Stimulated activated CD4-positive, alpha-beta T cell treated with anti-CD3 and anti-CD28 coated beads, Interleukin-4, amount 100 ng/mL, for 24 hours (primary cell): ENCODE measurements around the gene MACROD2.

Source experiments
- DNase-seq: peaks from one replicate; pipeline ENCODE4 v3.0.0-alpha.2; 2020

The MACROD2 gene

DNA sequence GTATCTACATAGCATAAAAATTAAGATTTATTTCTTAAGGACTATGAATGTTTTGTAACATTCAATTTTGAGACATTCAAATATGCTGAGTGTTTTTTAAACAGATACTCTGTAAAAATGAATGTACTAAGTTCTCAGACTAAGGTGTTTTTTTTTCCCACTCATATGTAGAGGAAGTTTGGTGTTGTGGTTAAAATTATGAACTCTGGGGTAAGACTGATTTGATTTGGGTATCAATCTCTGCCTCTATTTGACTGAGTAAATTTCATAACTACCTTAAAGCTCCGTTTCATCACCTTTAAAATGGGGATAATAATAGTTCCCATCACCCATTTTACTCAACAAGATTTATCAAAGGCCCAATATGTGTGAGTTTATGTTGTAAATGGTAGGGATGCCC is 728.7 kb downstream of the MACROD2 start:
- no peak for DNase-seq

DNA sequence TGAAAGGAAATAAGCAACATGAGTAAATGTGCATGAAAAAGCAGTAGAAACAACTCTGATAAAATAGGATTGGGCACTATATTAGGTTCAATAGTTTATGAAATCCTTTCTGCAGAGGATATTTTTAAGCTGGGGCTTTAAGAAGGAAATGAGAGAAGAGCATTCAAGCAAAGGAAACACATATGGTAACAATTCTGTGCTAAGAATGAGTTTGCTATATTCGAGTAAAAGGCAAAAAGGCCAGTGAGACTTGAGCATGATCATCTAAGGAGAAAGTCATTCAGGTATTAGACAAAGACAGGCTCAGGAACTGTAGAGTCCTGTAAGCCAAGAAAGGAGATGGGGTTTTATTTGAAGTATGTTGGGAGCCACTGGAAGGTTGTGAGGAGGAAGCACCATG is 729.2 kb downstream of the MACROD2 start:
- DNase-seq = no peak

DNA sequence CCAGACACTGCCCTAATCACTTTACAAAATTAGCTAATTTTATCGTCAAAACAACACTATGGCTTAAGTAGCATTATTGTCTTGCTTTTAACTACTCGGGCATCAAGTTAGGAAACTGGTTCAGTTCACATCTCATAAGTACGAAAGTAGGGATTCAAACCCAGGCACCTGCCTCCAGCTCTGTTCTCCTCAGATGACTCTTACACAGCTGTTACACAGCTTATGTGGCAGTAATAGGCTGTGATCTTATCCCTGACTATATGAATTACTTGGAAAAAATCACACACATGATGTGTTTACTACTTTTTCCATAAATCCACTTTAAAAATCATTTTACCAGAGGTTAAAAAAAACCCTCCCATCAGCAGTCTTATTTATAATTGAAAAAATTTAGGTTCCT is 731.3 kb downstream of the MACROD2 start:
- no peak for DNase-seq

DNA sequence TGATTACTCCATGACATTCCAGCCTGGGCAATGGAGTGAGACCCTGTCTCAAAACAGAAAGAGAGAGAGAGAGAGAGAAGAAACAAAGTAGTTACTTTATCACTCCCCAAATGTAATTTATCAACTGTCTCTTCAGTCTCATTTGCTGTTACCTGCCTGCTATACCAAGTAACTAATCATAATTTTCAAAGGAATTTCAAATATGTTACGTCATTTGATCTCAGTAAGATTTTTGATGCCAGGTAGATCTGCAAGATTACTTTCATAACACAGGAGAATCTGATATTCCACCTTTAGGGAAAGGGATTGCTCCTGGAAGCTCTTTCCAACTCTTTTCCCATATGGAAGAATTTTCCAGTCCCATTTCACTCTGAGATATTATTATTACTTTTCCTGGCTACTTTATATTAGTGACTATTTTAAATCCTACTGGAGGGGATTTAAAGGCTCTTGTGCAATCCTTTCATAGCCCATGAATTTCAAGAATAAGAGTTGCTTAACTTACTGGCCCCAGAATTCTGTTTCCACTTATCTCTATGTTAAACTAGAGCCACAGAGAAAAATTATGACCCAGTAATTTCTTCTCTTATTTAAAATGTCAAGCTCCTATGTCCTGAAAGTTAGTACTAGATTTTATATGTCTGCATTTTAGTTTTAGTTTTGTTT is 732.3 kb downstream of the MACROD2 start:
- DNase-seq = no peak

DNA sequence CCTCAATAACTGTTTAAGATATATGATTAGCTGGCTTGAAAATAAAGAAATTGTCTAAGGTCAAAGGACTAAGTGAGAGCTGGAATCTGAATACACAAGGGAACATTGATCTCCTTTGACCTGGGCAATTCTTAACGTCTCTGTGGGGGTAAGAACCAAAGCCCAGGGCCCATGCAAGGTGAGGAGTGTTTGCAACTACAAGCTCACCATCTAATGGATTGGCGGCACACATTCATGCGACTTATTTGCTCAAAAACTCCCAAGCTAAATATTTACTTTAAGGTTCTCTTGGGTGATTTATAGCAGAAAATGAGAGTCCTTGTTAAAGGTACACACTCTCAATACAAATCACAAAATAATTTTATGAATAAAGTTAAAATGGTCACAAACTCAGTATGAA is 734.1 kb downstream of the MACROD2 start:
- DNase-seq = no peak

DNA sequence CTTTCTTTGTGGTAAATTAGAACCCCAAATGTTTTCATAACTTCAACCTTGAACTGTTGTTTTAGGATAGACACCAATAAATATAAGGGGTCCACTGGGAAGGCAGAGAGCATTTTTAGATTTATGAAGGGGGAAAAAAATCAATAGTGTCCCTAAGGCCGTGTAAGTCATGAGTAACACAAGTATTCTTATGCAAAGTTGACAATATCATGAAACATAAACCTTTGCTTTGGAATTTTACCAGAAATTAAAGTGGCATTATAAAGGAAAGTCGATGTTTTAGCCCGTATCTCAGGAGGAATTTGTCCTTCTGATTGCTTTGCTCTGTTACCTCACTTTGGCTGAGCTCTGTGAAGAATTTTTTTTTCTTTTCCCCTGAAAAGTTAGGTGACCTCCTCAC is 737.0 kb downstream of the MACROD2 start:
- no peak for DNase-seq

DNA sequence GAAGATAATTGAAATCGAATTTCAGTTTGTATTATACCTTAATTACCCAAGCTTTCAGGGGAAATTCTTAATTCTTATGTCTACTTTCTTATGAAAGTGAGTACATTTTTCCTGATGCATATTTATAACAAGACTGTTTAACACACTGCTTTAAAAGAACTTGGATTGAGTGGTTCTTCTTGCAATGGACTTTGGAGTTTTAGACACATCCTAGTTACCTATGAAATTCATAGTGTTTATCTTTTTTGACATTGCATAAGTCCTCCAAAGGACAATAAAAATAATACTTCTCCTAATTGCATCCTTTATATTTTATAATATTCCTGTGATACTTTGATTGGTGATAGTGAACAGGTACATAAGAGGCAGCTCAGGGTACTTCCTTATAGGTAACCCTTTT is 737.7 kb downstream of the MACROD2 start:
- no peak for DNase-seq

DNA sequence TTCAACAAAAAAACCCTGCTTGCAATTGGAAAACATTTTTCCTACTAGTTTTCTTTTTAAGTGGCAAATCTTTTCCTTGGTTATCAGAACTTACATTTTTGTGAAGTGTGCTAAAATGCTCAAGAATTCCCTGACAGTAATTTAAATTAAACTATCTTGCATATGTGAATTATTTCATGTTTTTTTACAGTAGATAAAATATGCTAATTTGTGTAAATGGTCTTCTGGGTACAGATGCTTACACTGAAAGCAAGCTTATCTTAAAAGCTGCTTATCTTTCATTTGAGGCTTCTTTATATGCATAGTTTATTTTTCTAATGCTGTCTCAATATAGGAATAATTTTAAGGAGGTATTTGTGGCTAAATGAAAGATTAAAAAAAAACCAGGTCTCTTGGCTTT is 745.1 kb downstream of the MACROD2 start:
- no peak for DNase-seq

DNA sequence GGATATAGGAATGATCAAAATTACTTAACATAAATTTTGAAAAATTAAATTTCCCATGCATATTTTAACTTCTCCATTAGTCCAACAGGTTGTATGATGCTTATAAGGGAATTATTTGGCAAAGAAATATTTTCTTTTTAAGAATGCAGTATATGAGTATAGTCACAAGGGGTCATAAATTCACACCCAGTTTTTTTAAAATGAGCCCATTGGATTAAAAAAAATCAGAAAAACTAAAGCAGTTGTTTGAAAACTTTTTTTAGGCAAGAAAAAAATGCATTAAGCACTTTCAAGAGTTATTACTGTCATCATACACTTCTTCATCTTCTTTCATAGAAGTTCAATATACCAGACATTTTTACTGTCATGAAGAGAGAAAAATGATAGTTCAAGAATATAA is 746.3 kb downstream of the MACROD2 start:
- no peak for DNase-seq

DNA sequence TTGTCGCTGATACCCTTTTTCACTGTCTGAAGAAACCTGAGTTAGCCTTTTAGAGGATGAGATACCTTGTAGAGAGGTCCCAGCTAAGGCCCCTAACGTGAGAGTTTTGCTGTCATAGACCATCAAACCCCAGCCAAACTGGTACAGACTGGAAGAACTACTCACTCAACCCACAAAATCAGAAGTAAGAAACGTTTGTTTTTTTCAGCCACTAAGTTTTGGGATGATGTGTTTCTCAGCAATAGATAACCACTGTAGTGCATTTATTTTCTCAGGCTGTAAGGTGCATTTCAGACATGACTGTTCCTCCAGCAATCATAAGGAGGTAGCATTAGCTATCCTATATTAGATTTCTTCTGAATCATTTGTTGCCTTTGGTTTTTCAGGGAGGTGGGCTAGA is 749.4 kb downstream of the MACROD2 start:
- DNase-seq = no peak

DNA sequence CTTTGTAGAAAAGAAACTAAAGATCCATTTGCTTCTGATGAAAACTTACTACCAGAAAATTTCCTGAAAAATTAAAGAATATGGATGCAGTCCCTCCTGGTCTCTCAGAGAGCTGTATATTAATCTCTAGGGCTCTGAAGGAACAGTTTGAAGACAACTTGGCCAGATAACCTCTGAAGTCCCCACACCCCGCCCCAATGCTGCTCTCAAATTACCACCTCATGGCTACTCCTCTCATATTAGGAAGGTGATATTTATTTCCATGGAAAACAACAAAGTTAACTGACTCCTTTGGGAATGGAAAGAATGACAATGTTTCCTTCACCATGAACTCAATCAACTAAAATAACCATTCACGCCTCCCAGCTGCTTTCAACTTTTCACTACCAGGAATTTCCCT is 750.5 kb downstream of the MACROD2 start:
- DNase-seq = no peak

DNA sequence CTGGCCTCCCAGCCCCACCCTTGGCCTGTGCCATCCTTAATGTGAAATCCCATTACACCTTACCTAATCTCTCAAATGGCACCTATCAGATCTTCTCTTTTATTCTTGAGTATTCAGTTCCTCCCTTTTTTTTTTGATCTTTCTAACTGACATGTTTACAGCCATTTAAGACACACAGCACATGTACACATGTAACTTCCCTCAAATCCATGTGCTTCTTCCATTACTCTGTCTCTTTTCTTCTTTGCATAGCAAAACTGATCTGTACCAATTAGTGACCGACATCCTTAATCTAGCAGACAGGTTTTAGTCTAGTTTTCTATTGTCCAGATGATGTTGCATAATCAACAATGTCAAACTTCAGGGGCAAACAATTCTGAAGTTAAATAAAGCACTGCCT is 755.9 kb downstream of the MACROD2 start:
- no peak for DNase-seq

DNA sequence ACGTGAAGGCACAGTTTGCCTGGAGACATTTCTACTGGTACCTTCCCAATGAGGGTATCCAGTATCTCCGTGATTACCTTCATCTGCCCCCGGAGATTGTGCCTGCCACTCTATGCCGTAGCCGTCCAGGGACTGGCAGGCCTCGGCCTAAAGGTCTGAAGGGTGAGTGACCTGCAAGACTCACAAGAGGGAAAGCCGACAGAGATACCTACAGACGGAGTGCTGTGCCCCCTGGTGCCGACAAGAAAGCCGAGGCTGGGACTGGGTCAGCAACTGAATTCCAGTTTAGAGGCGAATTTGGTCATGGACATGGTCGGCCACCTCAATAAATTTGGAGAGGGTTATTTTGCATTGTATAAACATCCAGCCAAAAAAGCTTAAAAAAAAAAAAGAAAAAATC is 762.4 kb downstream of the MACROD2 start:
- DNase-seq = no peak

DNA sequence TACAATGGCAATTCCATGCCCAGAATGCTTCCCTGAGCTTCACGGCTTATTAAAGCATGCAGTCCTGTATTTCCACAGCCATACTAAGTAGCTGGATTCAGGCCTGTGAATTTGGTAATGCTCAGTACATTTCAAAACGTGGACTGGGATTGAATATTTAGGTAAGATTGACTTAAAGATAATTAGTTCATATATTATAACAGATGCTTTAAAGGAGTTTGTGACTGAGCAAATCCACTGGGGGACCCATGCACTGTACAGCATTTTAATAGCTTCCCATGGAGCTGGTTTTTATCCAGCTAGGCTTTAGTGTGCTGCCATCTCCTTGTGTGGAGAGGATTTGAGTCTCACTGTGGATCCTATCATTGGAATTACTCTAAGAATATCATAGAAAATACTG is 763.0 kb downstream of the MACROD2 start:
- no peak for DNase-seq

DNA sequence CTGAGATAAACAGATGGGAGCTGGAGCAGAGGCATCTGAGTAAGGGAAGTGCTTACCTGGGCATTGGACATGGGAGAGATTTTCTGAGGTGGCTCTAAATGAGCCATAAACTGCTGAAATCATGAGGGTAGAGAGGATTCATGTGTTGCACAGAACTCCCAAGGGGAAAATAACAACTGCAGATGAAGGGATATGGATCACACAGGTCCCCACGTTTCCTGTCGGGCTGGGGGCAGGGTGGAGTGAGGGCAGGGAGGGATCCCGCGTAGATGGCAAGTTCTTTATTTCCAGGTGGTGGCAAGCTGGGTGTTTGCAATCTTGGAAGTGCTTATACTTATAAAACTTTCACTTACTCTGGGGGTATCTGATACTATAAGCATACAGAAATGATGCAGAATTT is 764.7 kb downstream of the MACROD2 start:
- no peak for DNase-seq

DNA sequence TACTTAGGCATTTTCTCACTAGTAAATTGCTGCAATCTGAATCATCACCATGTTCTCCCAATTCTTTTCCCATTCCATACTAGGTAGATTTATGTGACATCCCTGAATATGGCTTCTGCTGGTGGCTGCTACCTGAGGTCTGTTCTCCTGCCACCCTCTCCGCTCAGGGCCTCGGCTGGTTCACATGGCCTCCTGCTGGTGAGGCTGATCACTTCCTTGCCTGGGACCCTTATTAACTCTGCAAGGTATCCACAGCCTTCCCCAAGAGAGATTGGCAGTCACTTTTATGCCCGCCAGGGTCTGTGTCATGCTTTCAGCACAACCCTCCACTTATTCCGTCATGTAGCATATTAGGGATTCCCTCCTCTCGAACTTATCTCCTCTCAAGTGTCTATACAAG is 766.6 kb downstream of the MACROD2 start:
- no peak for DNase-seq

DNA sequence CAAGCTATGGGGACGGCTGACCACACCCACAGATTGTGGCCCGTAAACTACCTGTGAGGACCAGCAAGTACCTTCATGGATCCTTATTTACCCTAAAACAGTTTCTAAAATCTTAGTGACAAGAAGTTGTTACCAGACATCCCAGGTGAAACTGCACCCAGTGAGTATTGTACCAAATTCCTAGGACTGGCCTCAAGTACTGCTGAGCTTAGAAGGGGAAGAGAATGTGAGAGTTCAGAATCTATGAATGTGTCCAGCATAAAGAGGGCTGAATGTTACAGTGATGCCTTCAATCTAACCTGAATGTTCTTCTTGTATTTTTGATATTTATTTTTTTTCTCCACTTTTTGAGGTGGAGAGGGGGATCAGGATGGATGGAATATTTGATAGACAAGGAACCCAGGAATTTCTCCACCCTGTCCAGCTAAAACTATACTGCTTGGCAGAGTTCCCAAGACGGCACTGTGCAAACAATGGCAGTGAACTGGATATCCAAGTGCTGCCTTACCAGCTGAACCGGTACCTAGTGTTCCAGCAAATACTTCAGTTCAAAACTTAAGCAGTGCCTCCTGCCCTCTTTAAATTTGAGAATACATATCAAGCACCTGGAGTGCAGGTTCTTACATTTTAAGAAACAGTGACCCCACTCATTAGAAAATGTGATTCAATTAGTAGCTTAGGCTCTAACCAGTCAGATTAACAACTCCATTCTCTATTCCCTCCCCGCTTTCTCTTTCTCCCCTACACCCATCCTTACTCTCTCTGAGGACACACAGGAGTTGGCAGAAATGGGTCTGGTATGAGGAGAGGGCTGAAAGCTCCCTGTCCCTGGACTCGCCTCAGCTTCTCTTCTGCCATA is 769.4 kb downstream of the MACROD2 start:
- DNase-seq = no peak

DNA sequence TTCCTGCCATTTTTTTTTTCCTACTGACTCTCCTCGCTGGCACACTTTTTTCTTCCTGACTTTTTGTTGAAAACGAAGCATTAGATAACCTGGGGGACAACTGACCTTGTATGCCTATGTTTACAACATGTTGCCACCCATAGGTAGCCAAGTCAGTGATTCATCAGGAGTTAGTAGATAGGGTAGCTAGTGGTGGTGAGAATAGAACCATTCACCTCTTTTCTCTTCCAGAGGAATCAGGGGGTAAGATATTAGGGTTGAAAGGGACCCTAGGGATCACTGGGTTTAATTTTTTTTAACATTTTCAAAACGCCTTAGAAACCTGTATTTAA is 770.0 kb downstream of the MACROD2 start:
- no peak for DNase-seq

DNA sequence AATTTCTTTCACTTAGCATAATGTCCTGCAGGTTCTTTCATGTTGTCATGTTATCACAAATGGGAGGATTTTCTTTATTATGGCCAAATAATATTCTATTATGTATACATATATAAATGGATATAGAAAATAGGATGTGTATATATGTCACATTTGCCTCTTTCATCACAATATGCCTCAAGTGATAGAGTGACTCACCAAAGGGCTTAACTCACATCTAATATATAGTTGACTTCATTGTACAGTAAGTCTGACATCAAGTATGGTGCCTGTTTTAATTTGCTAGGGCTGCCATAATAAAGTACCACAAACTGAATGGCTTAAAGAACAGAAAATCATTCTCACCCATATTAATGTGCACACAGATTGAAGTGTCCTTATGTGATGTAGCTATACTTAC is 778.2 kb downstream of the MACROD2 start:
- DNase-seq = no peak

DNA sequence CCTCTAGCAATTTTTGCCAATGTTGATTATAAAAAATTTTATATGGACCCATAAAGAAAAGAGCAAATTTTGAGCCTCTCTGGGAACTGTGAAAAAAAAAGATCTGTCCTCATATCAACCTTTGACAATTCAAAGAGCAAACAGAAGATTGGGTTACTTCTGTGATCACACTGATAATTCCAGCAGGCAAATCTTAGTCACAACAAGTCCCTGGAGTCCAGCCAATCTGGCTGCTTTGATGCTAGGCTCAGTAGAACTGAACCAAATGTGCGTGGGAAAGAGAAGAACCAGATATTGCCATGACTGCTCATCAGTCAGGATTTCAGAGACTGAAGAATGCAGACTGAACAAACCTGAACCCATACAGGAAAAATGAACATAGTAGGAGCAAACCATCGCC is 780.5 kb downstream of the MACROD2 start:
- DNase-seq = no peak

DNA sequence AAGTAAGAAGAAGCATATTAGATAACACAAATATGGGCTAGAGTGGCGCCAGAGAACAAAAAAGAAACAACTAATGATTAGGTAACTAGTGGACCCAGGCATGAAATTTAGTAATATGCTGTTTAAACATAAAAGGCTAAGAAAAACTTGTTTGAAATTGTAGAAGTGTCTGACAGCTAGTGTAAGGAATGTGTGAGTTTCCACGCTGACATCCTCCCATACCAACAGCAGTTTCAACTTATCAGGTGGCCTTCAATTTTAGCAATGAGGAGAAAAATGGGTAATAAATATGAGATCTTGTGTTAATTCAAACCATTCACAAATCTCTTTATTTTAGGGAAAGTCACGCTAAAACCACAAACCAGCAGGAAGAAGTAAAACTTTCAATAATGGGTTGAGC is 782.3 kb downstream of the MACROD2 start:
- DNase-seq = no peak

DNA sequence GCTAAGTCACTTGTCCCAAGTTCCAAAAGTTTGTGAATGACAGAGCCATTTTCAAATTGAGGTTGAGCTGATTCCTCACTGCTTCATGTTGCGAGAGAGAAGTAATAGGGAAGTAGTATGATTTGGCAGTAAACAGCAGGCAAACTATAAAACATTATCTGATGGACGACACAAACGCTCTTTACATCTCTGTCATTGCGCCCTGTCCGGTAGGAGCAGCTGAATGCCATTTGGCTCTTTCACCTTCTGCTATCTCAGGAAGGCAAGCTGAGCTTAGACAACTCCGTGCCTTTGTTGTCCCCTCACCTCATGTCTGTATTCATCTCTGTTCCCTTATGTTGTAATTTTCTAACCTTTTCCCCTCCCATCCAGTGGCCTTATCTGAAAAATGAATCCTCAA is 782.8 kb downstream of the MACROD2 start:
- no peak for DNase-seq

DNA sequence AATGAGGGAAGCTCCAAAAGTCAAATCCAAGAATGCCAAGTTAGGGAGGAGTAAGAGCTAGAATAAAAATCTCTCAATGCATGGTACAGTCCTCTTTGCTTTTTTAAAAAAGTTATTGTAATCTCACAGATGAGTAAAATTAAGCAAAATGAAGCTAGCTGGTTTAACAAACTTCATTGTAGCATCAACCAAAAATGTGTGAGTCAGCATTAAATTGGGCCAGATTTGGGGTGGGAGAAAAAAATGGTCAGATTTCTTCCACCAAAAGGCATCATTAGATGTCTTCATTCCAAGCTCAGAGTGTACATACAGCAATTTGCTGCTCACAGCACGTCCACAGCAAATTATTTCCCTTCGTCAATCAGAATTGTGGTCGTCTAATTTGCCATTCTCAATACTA is 783.6 kb downstream of the MACROD2 start:
- no peak for DNase-seq

DNA sequence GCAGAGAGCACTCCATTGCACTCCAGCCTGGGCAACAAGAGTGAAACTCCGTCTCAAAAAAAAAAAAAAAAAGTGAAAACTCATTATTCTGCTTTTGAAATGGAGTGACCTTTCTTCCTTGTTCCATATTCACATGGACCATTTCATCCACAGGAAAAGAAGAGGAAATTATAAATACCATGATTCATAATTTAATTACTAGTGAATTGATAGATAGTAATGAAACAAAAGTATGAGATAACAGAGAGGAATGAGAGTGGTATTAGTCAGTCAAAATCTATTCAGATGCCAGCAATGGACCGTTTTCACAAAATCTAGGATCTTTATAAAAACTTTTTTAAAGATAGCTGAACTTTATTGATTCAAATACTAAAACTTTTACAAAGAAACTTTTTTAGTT is 785.2 kb downstream of the MACROD2 start:
- no peak for DNase-seq

DNA sequence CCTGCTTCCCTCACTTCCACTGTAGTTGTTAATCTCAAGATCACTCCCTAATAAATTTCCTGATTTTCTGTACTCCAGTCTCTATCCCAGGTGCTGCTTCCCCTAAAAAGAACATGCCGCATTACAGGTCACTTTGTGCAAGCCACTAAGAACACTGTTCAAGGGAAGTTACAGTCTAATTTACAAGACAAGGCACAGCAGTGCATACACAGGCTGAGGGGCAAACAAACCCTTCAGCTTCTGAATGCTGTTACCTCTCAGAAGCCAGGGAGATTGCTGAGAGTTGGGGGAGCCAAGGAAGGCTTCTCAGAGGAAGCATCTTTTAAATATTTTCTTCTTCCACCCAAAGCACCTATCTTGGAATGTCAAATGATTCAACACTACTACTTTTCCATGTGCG is 787.4 kb downstream of the MACROD2 start:
- DNase-seq = no peak
